ENCODE measurements around the gene PI16.

GRCh38 chr6:36946526-36946925, 8.0 kb upstream of the PI16 start:
- TF ChIP-seq, protein P1, sequence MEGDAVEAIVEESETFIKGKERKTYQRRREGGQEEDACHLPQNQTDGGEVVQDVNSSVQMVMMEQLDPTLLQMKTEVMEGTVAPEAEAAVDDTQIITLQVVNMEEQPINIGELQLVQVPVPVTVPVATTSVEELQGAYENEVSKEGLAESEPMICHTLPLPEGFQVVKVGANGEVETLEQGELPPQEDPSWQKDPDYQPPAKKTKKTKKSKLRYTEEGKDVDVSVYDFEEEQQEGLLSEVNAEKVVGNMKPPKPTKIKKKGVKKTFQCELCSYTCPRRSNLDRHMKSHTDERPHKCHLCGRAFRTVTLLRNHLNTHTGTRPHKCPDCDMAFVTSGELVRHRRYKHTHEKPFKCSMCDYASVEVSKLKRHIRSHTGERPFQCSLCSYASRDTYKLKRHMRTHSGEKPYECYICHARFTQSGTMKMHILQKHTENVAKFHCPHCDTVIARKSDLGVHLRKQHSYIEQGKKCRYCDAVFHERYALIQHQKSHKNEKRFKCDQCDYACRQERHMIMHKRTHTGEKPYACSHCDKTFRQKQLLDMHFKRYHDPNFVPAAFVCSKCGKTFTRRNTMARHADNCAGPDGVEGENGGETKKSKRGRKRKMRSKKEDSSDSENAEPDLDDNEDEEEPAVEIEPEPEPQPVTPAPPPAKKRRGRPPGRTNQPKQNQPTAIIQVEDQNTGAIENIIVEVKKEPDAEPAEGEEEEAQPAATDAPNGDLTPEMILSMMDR (conservative IDR thresholded peaks at IDR 0.05; ENCODE audit: low read depth, low read length) = no peak
- no peak for TF ChIP-seq EZH2 (IDR thresholded peaks at IDR 0.05; ENCODE audit: low read length, unreplicated experiment)

Data from PC-3 (cell line).